ENCODE results near the gene ADRM1.

ADRM1 gene

DNA sequence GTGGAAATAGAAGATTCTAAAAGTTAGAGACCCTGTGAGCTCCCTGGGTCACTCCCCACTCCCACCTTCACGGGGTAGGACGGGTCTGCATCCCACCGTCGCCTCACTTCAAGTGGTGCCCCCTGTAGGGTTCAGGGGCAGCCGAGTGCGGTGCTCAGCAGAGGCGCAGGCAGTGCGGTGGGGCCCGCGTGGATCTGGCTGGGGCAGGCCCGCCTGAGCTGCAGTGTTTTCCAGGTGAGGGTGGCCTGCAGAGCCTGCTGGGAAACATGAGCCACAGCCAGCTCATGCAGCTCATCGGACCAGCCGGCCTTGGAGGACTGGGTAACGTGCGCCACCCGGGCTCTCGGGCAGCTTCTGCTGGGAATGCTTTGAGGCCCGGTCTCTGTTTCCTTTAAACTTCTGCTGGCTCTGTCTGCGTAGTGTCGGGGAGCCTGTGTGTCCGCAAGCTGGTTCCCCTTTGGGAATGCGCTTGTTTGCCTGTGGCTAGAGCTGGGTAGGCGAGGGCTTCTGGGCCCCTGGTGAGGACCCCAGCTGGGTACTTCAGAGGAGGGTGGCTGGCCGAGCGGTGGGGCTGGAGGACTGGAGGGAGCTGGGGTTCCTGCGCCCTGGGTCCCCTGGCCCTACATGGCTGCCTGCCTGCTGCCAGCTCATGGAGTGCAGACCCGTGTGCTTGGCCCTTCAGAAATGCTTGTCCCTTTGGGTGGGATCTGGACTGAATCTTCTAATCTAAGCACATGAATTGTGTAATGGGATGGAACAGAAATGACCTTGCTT is 3.8 kb downstream of the ADRM1 start:
- DNase-seq = no peak
- no peak for TF ChIP-seq GATA1 (IDR thresholded peaks at IDR 0.05; ENCODE audit: low read depth, low read length)
- no peak for TF ChIP-seq POLR2A (IDR thresholded peaks at IDR 0.05; ENCODE audit: low read length)

- DNase-seq = no peak
- no peak for TF ChIP-seq POLR2A (IDR thresholded peaks at IDR 0.05; ENCODE audit: low read length)
- no peak for TF ChIP-seq GATA1 (IDR thresholded peaks at IDR 0.05; ENCODE audit: low read depth, low read length)
These were observed 4.7 kb downstream of the ADRM1 start for GRCh38 chr20:62307226-62308101.

GRCh38 chr20:62308102-62308822 is 5.5 kb downstream of the ADRM1 start:
- no peak for TF ChIP-seq POLR2A (IDR thresholded peaks at IDR 0.05; ENCODE audit: low read length)
- TF ChIP-seq GATA1 (IDR thresholded peaks at IDR 0.05; ENCODE audit: low read depth, low read length) = no peak
- DNase-seq = no peak

GRCh38 chr20:62309198-62309944 is 6.6 kb downstream of the ADRM1 start:
- no peak for DNase-seq
- no peak for TF ChIP-seq POLR2A (IDR thresholded peaks at IDR 0.05; ENCODE audit: low read length)
- TF ChIP-seq GATA1 (IDR thresholded peaks at IDR 0.05; ENCODE audit: low read depth, low read length) = no peak

- no peak for TF ChIP-seq POLR2A (IDR thresholded peaks at IDR 0.05; ENCODE audit: low read length)
- no peak for TF ChIP-seq GATA1 (IDR thresholded peaks at IDR 0.05; ENCODE audit: low read depth, low read length)
- no peak for DNase-seq
These were observed 7.4 kb downstream of the ADRM1 start for GRCh38 chr20:62309947-62310756.

GRCh38 chr20:62310757-62311121 is 7.9 kb downstream of the ADRM1 start:
- no peak for DNase-seq

GRCh38 chr20:62311150-62311549 is 8.4 kb downstream of the ADRM1 start:
- TF ChIP-seq GATA1 (IDR thresholded peaks at IDR 0.05; ENCODE audit: low read depth, low read length) = no peak
- TF ChIP-seq POLR2A (IDR thresholded peaks at IDR 0.05; ENCODE audit: low read length) = no peak
- no peak for DNase-seq

More at GRCh38 chr20:62310757-62311121, 7.9 kb downstream of the ADRM1 start:
- TF ChIP-seq GATA1 (IDR thresholded peaks at IDR 0.05; ENCODE audit: low read depth, low read length) (no peak), POLR2A (IDR thresholded peaks at IDR 0.05; ENCODE audit: low read length) (no peak)

- no peak for DNase-seq
- TF ChIP-seq GATA1 (IDR thresholded peaks at IDR 0.05; ENCODE audit: low read depth, low read length) (no peak), POLR2A (IDR thresholded peaks at IDR 0.05; ENCODE audit: low read length) (no peak)
These were observed 9.2 kb downstream of the ADRM1 start for GRCh38 chr20:62311832-62312661.

DNA sequence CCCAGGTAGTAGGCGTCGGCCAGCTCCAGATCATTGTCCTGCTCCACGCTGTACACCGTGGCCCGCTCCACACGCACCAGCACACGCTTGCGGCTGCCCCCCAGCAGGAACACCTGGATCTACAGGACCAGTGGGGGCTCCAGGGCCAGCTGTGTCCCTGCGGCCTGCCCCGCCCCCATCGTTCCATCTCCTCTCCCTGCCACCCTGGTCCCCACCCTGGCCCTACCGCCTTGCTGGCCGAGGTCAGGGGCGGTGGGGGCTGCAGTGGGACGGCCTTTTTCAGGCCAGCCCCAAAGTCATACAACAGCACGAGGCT is 9.8 kb downstream of the ADRM1 start:
- no peak for DNase-seq
- no peak for TF ChIP-seq GATA1 (IDR thresholded peaks at IDR 0.05; ENCODE audit: low read depth, low read length)
- no peak for TF ChIP-seq POLR2A (IDR thresholded peaks at IDR 0.05; ENCODE audit: low read length)

DNA sequence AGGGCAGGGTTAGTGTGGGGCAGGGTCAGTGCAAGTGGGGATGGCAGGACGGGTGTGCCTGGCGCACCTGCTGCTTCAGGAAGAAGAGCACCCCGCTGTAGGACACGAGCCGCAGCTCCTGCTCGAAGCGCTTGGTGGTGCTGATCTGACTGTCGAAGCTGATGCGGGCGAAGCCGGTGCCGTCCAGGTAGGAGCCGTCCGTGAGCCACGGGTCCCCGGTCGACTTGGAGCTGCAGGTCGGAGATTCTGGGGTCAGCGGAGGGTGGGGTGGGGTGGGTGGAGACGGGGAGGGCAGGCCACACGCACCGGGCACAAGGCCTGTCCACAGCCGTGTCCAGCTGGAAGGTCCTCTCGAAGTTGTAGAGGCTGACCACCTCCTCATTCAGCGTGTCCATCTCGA is 10.2 kb downstream of the ADRM1 start:
- TF ChIP-seq POLR2A (IDR thresholded peaks at IDR 0.05; ENCODE audit: low read length) (no peak), GATA1 (IDR thresholded peaks at IDR 0.05; ENCODE audit: low read depth, low read length) (no peak)
- no peak for DNase-seq

GRCh38 chr20:62313460-62314338 is 10.9 kb downstream of the ADRM1 start:
- no peak for DNase-seq
- TF ChIP-seq GATA1 (IDR thresholded peaks at IDR 0.05; ENCODE audit: low read depth, low read length) = no peak
- TF ChIP-seq POLR2A (IDR thresholded peaks at IDR 0.05; ENCODE audit: low read length) = no peak
